ES-I3 (cell line): ENCODE data around the gene GUCY1A1.
A peak's percentile ranks its signal among the peaks of the same experiment; 100 is the strongest.

Source experiments
- H3K36me3 ChIP-seq: 2 replicates; pipeline ENCODE4 v1.6.1; 2013; ENCODE audit warnings: mild to moderate bottlenecking, low read length, control low read depth, moderate library complexity; ENCODE audit not compliant: insufficient read depth
- H3K4me1 ChIP-seq: 2 replicates; pipeline ENCODE4 v1.6.1; 2013; ENCODE audit warnings: mild to moderate bottlenecking, control low read depth, low read length; ENCODE audit not compliant: insufficient read depth
- H3K9ac ChIP-seq: 2 replicates; pipeline ENCODE4 v1.6.1; 2013; ENCODE audit warnings: low read depth, mild to moderate bottlenecking, low read length, moderate library complexity
- H3K9me3 ChIP-seq: 2 replicates; pipeline ENCODE4 v1.6.1; 2013; ENCODE audit warnings: mild to moderate bottlenecking, low read length, moderate library complexity; ENCODE audit not compliant: control insufficient read depth, insufficient read depth

Gene GUCY1A1

DNA sequence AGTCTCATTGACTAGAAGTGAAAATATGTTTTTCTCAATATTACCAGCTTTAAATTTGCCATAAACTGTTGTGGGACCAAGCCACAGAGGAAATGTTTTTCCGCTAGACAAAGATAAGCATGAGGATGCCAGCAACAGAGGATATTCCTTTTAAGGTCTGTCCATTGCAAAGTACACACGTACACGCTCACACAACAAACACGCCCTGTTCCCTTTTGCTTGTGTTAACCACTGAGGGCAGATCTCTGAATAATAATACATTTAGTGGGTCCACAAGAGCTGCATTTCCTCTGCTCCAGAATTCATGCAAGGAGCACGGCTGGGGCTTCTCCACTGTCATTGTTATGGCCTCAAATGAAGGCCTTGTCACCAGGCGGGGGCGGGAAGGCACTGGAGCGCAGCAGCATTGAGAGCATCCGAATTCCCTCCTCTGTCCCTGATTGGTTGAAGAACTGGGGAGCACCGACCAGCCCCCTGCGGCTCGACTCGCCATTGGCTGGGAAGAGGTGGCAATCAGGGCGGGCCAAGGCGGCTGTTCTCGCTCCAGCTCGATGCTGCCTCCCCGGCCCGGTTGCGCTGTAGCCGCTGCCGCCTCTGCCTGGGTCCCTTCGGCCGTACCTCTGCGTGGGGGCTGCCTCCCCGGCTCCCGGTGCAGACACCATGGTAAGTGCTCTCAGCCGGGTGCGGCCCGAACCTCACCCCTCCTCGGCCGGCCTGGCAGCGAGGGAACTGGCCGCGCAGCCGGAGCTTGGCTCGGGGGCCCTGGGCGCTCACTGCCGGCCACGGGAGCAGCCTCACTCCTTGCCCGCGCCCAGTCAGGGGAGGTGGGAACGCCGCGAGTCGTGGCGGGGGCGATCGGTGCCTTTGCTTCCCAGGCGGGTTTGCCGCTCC is 92.1 kb downstream of the GUCY1A1 start, which contains the start of gene GUCY1B1:
Gene GUCY1B1, plus strand, starts transcription at position 541 of the 891 bp plus-strand sequence. Its CDS starts 120 bp downstream, at position 661.
- H3K4me1 ChIP-seq, result no peaks in the 10 kb centered on the region
- no peaks in the 10 kb centered on the region for H3K36me3 ChIP-seq
- peak within 1 kb of the TSS; percentile 54; the same call in 1 of the 2 replicates for H3K9ac ChIP-seq
- no peaks in the 10 kb centered on the region for H3K9me3 ChIP-seq

DNA sequence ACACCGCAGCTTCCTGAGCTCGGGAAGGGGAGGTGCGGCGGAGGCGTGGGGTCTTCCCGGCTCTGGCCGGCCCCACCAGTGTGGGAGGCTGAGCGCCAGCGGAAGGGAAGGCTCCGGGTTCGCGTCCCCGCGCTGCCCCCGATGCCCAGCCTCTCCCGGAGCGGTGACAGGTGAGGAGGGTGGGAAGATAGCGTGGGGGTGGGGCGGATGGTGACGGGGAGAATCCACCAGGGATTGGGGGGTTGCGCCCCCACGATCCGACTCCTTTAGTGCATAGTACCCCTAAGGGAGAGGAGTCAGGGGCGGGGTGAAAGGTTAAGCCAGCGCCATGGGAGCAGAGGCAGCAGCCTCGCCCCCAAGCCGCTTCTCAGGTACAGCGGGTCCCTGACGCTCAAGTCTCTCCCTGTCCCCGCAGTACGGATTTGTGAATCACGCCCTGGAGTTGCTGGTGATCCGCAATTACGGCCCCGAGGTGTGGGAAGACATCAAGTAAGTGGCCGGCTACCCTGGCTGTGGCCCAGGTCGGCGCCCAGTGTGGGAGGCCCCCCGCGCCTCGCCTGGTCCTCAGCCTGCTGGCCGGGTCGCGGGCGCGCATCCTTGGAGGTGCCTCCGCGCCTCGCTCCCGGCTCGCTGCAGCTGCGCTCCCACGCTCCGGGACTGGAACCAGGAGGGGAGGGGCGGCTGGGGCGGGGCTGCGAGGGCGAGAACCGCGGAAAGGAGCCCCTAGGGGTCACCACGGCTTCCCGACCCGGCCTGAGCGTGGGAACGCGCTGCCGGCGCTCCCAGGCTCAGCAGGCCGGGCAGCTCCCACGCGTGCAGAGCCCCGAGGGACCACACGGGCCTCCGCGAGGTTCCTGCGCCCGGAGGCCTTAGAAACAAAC is 93.0 kb downstream of the GUCY1A1 start:
- Histone ChIP-seq H3K36me3 (no peaks in the 10 kb centered on the region), H3K9me3 (no peaks in the 10 kb centered on the region), H3K9ac (peak overlapping the region; percentile 54; the same call in 1 of the 2 replicates), H3K4me1 (no peaks in the 10 kb centered on the region)

DNA sequence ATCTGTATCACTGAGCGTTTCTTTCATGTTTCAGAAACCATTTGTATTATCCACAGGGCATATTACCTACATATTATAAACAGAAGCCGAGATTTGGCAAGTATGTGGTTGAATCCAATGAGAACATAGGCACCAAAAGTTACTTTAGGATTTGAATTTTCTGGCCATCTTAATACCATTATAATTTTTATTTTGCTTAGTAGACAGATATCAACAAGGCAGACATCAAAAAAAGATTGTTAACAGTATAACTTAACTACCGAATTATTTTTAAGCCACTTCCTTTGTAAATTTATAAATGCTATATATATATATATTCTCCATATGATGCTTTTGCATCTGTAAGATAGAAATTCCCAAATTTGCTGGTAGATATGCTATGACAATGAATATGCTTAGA is 94.4 kb downstream of the GUCY1A1 start:
- no peak overlapping the region for H3K9ac ChIP-seq

DNA sequence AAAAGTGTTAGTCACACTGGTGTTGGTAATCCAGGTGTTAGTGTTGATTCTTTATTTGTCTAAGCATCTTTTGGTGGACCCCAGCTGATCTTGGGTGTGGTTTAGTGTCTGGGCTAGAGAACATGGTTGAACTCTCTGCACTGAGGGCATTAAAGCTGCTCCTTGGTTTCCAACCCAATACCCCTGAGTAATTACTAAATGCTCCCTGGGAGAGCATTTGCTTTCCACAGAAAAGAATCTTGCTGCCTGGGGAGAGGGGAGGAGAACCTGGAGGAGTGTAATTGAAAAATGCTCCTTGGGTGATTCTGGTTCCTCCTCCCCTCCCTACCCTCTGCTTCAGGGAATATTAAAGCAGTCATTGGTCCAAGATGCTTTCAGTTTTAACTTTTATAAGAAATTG is 95.3 kb downstream of the GUCY1A1 start:
- no peaks in the 10 kb centered on the region for H3K9me3 ChIP-seq
- no peak overlapping the region for H3K9ac ChIP-seq
- no peaks in the 10 kb centered on the region for H3K4me1 ChIP-seq
- no peaks in the 10 kb centered on the region for H3K36me3 ChIP-seq

More for the DNA sequence above, 94.4 kb downstream of the GUCY1A1 start:
- Histone ChIP-seq H3K36me3 (no peaks in the 10 kb centered on the region), H3K4me1 (no peaks in the 10 kb centered on the region), H3K9me3 (no peaks in the 10 kb centered on the region)

- no peak overlapping the region for H3K9ac ChIP-seq
- H3K36me3 ChIP-seq, result no peaks in the 10 kb centered on the region
- H3K4me1 ChIP-seq, result no peaks in the 10 kb centered on the region
- no peaks in the 10 kb centered on the region for H3K9me3 ChIP-seq
Observed at GRCh38 chr4:155762334-155762733, 95.7 kb downstream of the GUCY1A1 start.

DNA sequence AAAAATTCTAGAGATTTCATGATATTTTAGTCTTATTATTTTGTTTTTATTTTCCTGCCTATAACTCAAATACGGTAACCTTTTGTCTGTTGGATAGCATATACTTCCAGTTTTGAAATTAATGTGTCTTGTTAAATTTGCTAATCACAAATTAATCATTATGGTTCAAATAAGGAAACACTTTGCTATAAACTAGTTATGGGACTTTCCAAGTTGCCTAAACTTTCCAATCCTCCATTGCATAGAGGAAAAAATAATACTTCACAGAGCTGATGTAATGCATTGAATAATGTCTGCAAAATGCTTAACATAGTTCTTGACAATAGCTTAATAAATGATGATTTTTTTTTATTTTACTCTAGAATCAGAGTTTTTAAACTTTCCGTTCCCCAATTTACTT is 96.9 kb downstream of the GUCY1A1 start:
- Histone ChIP-seq H3K36me3 (no peaks in the 10 kb centered on the region), H3K9ac (no peak overlapping the region), H3K9me3 (no peaks in the 10 kb centered on the region), H3K4me1 (no peaks in the 10 kb centered on the region)

GRCh38 chr4:155765149-155765548 is 98.5 kb downstream of the GUCY1A1 start:
- Histone ChIP-seq H3K9ac (no peak overlapping the region), H3K9me3 (no peaks in the 10 kb centered on the region)

GRCh38 chr4:155766622-155767021 is 100.0 kb downstream of the GUCY1A1 start:
- H3K36me3 ChIP-seq, result no peaks in the 10 kb centered on the region
- H3K9me3 ChIP-seq, result no peaks in the 10 kb centered on the region
- H3K4me1 ChIP-seq, result no peaks in the 10 kb centered on the region
- no peak overlapping the region for H3K9ac ChIP-seq

More at GRCh38 chr4:155765149-155765548, 98.5 kb downstream of the GUCY1A1 start:
- H3K4me1 ChIP-seq, result no peaks in the 10 kb centered on the region
- H3K36me3 ChIP-seq, result no peaks in the 10 kb centered on the region

GRCh38 chr4:155768370-155768769 is 101.7 kb downstream of the GUCY1A1 start:
- no peaks in the 10 kb centered on the region for H3K36me3 ChIP-seq
- no peaks in the 10 kb centered on the region for H3K4me1 ChIP-seq
- H3K9me3 ChIP-seq, result no peaks in the 10 kb centered on the region
- H3K9ac ChIP-seq, result no peak overlapping the region

GRCh38 chr4:155769090-155769489 is 102.4 kb downstream of the GUCY1A1 start:
- no peaks in the 10 kb centered on the region for H3K4me1 ChIP-seq
- no peak overlapping the region for H3K9ac ChIP-seq
- no peaks in the 10 kb centered on the region for H3K9me3 ChIP-seq
- H3K36me3 ChIP-seq, result no peaks in the 10 kb centered on the region

DNA sequence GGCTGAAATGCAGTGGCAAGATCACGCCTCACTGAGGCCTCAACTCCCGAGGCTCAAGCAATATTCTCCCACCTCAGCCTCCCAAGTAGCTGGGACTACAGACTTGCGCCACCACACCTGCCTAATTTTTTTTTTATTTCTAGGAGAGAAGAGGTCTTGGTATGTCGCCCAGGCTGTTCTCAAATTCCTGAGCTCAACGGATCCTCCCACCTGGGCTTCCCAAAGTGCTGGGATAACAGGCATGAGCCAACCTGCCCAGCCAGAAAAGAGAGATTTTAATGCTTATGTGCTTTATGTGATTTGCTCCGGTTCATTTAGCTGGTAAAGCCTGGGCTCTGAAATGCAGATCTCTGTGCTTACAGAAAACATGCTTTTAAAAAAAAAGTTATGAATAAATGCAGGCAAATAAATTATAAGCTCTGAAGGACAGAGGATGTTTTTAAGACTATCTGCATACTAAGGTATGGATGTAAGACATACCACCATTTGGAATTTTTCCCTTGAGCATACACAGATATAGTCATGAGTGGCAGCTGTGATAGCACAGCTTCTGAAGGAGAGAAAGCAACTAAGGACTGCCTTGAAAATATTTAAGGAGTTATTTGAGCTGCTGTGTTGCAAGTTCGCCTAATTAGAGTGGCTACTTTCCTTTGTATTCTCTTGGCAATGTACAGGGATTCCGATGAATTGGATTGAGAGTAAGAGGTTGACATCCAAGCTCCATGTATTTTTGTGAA is 106.0 kb downstream of the GUCY1A1 start:
- Histone ChIP-seq H3K4me1 (no peaks in the 10 kb centered on the region), H3K9me3 (no peaks in the 10 kb centered on the region), H3K9ac (no peak overlapping the region), H3K36me3 (no peaks in the 10 kb centered on the region)

GRCh38 chr4:155773196-155773800 is 106.7 kb downstream of the GUCY1A1 start:
- H3K36me3 ChIP-seq, result no peaks in the 10 kb centered on the region
- no peaks in the 10 kb centered on the region for H3K9me3 ChIP-seq
- no peaks in the 10 kb centered on the region for H3K4me1 ChIP-seq
- H3K9ac ChIP-seq, result no peak overlapping the region

- no peak overlapping the region for H3K9ac ChIP-seq
- no peaks in the 10 kb centered on the region for H3K9me3 ChIP-seq
- no peaks in the 10 kb centered on the region for H3K36me3 ChIP-seq
- H3K4me1 ChIP-seq, result no peaks in the 10 kb centered on the region
Observed at GRCh38 chr4:155774033-155774432, 107.4 kb downstream of the GUCY1A1 start.
